Mesothelial cell of epicardium (in vitro differentiated cells): ENCODE data around the gene MTF2. TPM values are rescaled to one million over a fixed set of nuclear protein-coding genes. Genes with fewer than 3 reads are reported as not detected.

Experiments used
- DNase-seq, 2 experiments: peaks; one replicate each; pipeline ENCODE4 v3.0.0; 2021; ENCODE audit warnings: low spot score in 2 of 2; ENCODE audit not compliant: unreplicated experiment in 2 of 2
- H3K27ac Mint-ChIP-seq: 2 replicates; pipeline ENCODE4 v1.8.0; 2021; ENCODE audit warnings: mixed read lengths
- H3K27me3 Mint-ChIP-seq: 2 replicates; pipeline ENCODE4 v1.8.0; 2021; ENCODE audit warnings: low read depth, mixed read lengths
- H3K36me3 Mint-ChIP-seq: 2 replicates; pipeline ENCODE4 v1.8.0; 2021; ENCODE audit warnings: mixed read lengths
- H3K4me1 Mint-ChIP-seq: 2 replicates; pipeline ENCODE4 v1.8.0; 2021; ENCODE audit warnings: mixed read lengths
- H3K4me3 Mint-ChIP-seq: 2 replicates; pipeline ENCODE4 v1.8.0; 2021; ENCODE audit warnings: mild to moderate bottlenecking, moderate library complexity, mixed read lengths
- H3K9me3 Mint-ChIP-seq: 2 replicates; pipeline ENCODE4 v1.8.0; 2021; ENCODE audit warnings: mixed read lengths
- total RNA-seq: library from RNA; stranded (reverse); gene quantifications from 3 replicates; pipeline ENCODE4 v1.2.1, GENCODE V29; 2021
- TF ChIP-seq, protein P1 (sequence below): fragments of 200-600 bp; sonication (generic); IDR thresholded peaks from one replicate; pipeline ENCODE4 v1.5.0; 2021; ENCODE audit warnings: antibody characterized with exemption; ENCODE audit not compliant: unreplicated experiment

MTF2 gene
- total RNA-seq, 1 donor from 2014 or later = 76.2 TPM

DNA sequence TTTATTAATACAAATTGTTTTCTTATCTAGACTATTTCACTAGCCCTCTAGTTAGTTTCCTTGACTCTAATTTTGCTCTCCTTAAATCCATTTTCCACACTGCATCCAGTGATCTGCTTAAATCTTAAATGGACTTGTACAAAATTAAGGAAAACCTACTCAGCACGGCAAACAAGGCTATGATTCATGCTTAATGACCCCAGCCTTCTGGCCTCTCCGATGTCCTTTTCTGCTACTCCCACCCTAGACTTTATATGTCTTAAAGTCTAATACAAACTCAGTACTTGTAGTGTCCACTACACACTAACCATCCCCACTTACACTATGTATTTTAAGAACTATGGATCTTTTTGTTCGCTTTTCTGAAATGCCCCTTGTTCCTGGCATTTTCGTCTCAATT lies 98.9 kb downstream of the MTF2 start:
- peak overlapping the region; percentile 93 for H3K4me3 Mint-ChIP-seq
- H3K4me1 Mint-ChIP-seq = peaks cover 26% of the 10 kb centered on the region
- DNase-seq = no peak
- TF ChIP-seq, protein P1, sequence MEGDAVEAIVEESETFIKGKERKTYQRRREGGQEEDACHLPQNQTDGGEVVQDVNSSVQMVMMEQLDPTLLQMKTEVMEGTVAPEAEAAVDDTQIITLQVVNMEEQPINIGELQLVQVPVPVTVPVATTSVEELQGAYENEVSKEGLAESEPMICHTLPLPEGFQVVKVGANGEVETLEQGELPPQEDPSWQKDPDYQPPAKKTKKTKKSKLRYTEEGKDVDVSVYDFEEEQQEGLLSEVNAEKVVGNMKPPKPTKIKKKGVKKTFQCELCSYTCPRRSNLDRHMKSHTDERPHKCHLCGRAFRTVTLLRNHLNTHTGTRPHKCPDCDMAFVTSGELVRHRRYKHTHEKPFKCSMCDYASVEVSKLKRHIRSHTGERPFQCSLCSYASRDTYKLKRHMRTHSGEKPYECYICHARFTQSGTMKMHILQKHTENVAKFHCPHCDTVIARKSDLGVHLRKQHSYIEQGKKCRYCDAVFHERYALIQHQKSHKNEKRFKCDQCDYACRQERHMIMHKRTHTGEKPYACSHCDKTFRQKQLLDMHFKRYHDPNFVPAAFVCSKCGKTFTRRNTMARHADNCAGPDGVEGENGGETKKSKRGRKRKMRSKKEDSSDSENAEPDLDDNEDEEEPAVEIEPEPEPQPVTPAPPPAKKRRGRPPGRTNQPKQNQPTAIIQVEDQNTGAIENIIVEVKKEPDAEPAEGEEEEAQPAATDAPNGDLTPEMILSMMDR = no peak
- H3K36me3 Mint-ChIP-seq = peaks cover 5% of the 10 kb centered on the region
- H3K27me3 Mint-ChIP-seq = no peaks in the 10 kb centered on the region
- peak overlapping the region; percentile 100 for H3K27ac Mint-ChIP-seq
- H3K9me3 Mint-ChIP-seq = peaks cover 6% of the 10 kb centered on the region

DNA sequence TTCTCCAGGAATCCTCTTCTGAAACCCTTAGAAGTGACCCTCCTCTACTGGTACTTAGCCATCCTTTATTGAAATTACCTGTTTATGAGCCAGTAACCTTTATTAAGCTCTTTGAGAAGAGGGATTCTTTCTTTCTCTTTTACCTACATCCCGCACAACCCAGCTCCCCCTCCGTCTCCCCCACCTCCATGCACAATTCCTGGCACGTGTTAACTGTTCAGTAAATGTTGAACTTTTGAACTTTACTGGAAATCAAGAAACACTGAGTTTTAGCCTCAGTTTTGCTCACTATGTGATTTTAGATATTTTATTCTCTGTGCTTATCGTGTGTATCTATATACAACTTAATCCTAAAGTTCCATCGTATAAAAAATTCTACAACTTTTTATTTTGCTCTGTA lies 99.3 kb downstream of the MTF2 start:
- peaks cover 5% of the 10 kb centered on the region for H3K36me3 Mint-ChIP-seq
- peaks cover 22% of the 10 kb centered on the region for H3K4me1 Mint-ChIP-seq
- H3K9me3 Mint-ChIP-seq = peaks cover 6% of the 10 kb centered on the region
- no peak for DNase-seq
- peak overlapping the region; percentile 100 for H3K27ac Mint-ChIP-seq
- peak overlapping the region; percentile 93 for H3K4me3 Mint-ChIP-seq
- TF ChIP-seq, protein P1 = no peak
- no peaks in the 10 kb centered on the region for H3K27me3 Mint-ChIP-seq

DNA sequence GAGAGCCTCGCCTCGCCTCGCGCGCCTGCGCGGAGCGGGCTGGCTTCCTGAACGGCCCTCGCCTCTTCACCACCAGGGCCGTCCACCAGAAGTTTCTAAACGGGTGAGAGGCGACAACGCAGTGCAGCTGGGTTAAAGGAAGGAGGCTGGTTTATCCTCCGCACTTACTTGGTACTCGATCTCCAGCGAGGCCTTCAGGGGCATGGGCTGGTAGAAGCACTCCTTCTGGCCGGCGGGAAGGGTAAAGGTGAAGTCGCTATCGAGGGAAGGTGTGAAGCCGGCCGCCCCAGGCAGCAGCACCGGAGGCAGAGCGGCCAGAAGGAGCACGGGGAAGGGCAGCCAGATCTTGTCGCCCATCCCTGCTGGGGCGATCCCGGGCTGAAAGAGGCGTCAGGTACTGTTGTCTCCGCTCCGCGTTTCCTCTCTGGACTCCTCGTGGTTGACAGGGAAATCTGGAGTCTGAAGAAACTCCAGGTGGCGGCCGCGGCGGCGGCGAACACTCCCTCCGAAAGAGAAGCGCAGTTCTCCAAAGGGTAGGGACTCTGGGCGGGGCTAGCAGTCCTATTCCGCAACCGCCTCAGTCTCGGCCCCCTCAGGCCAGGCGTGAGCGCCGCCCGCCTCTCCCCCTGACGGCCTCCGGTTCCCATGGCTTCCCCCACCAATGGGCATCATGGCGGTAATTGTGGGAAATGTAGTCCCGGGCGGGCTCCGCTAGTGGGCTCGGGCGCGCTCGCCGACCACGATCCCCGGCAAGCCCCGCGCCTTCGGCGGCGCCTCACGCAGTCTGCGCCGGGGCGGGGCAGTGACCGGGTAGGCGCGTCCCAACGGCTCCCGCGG lies 101.0 kb downstream of the MTF2 start, which contains the start of gene TMED5:
TSS of gene TMED5 (minus strand) at position 528 of the 837 bp plus-strand sequence. CDS start at position 357, 171 bp downstream.
- Mint-ChIP-seq H3K36me3 (no peaks in the 10 kb centered on the region), H3K4me1 (peaks cover 19% of the 10 kb centered on the region), H3K27ac (peak within 1 kb of the TSS; percentile 100), H3K9me3 (no peaks in the 10 kb centered on the region), H3K4me3 (peak within 1 kb of the TSS; percentile 93), H3K27me3 (no peaks in the 10 kb centered on the region)
- TF ChIP-seq, protein P1 = no peak
- peak; percentile 91 to 97 for DNase-seq

DNA sequence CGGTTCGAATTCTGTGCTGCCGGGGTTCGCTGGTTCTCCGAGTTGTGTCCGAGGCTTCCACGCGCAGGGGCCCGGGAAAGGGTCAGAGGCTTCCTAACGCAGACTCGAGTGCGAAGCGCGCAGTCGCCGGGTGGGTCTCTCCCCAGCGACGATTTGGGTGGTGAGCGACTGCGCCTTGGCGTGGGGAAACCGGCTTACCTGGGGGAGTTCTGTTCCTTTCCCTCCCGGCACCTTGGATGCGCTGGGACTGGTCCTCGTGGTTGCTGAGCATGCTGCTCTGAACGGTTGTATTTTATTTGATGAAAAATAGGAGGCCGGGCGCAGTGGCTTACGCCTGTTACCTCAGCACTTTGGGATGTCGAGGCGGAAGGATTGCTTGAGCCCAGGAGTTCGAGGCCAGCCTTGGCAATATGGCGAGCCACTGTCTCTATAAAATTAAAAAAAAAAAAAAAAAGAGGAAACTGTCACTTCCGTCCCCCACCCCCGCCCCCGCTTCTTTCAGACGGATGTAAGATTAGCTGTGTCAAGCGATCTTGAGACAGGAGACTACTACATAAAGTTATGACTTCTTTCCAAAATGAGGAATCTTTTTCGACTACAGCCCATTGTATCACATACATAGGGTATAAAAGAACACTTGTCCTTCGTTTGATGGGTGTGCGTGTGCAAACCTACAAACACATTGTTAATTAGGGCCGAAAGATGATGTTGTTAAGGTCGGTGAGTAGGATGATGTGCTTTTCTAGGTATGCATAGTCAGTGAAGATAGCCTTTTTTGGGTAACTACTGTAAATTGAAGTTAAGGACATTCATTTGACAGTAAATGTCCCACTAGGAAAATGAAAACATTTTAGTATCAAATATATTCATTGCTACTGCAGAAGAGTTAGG lies 101.9 kb downstream of the MTF2 start, which contains the start of gene CCDC18:
TSS of gene CCDC18 (plus strand) at position 2 of the 891 bp plus-strand sequence. CDS start 2,638 bp downstream, outside the sequence.
- no peak for DNase-seq
- peaks cover 19% of the 10 kb centered on the region for H3K4me1 Mint-ChIP-seq
- no peaks in the 10 kb centered on the region for H3K27me3 Mint-ChIP-seq
- no peaks in the 10 kb centered on the region for H3K9me3 Mint-ChIP-seq
- H3K27ac Mint-ChIP-seq = peak within 1 kb of the TSS; percentile 100
- peak within 1 kb of the TSS; percentile 93 for H3K4me3 Mint-ChIP-seq
- H3K36me3 Mint-ChIP-seq = no peaks in the 10 kb centered on the region
- TF ChIP-seq, protein P1 = no peak

DNA sequence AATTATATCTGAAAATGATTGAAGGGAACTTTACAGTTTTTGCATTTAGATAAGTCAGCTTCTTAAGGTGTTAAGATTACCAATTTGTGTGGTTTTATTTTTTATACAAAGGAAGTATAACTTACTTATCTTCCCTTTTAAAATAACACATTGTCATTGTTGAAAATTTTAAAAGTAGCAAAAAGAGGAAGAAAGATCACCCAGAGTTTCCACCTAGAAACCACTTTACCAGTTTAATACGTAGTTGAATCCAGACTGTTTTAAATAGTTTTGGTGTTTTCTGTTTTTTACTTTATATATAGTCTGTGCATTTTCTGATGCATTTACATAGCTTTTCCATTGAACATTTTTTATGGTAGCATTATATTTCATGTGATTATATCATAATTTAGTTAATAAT lies 107.6 kb downstream of the MTF2 start:
- H3K36me3 Mint-ChIP-seq = peaks cover 2% of the 10 kb centered on the region
- no peak for DNase-seq
- no peak overlapping the region for H3K27ac Mint-ChIP-seq
- TF ChIP-seq, protein P1 = no peak
- H3K9me3 Mint-ChIP-seq = no peaks in the 10 kb centered on the region
- H3K27me3 Mint-ChIP-seq = no peaks in the 10 kb centered on the region
- no peak overlapping the region for H3K4me3 Mint-ChIP-seq
- H3K4me1 Mint-ChIP-seq = no peaks in the 10 kb centered on the region

Other genes with a start within 250 kb of the MTF2 start
- gene RPL5, start 247.2 kb upstream of the MTF2 start, total RNA-seq = 1,556 to 1,645 TPM (median 1,628 TPM) in 3 replicates
- gene DIPK1A, start 117.8 kb upstream of the MTF2 start, total RNA-seq = 11.8 to 13.8 TPM (median 12.3 TPM) in 3 replicates
- gene TMED5, start 101.1 kb downstream of the MTF2 start, total RNA-seq = 41.7 to 43.0 TPM (median 41.8 TPM) in 3 replicates
- gene CCDC18, start 101.4 kb downstream of the MTF2 start, total RNA-seq = 7.5 to 9.9 TPM (median 8.2 TPM) in 3 replicates